Endodermal cell (in vitro differentiated cells): ENCODE data around the gene B3GALNT2. TPM values are rescaled to one million over a fixed set of nuclear protein-coding genes. Genes with fewer than 3 reads are reported as not detected.
A peak's percentile ranks its signal among the peaks of the same experiment; 100 is the strongest.

ENCODE experiments used
- DNase-seq: peaks from one replicate; pipeline ENCODE4 v3.0.0-alpha.2; 2017
- H3K27ac ChIP-seq: 2 replicates; pipeline ENCODE4 v1.5.1; 2013; ENCODE audit warnings: mild to moderate bottlenecking, low read depth, low read length, moderate library complexity
- H3K27me3 ChIP-seq: 2 replicates; pipeline ENCODE4 v1.6.1; 2013; ENCODE audit warnings: mild to moderate bottlenecking, low read length, moderate library complexity; ENCODE audit not compliant: insufficient read depth, control insufficient read depth, poor library complexity, severe bottlenecking
- H3K36me3 ChIP-seq: 2 replicates; pipeline ENCODE4 v1.7.0; 2013; ENCODE audit warnings: mild to moderate bottlenecking, low read length, moderate library complexity; ENCODE audit not compliant: control insufficient read depth, insufficient read depth
- H3K4me1 ChIP-seq: one replicate; pipeline ENCODE4 v1.7.0; 2013; ENCODE audit warnings: low read length; ENCODE audit not compliant: control insufficient read depth, insufficient read depth
- H3K4me3 ChIP-seq: 2 replicates; pipeline ENCODE4 v1.5.1; 2013; ENCODE audit warnings: mild to moderate bottlenecking, low read length, moderate library complexity
- H3K9ac ChIP-seq: 2 replicates; pipeline ENCODE4 v1.6.1; 2013; ENCODE audit warnings: mild to moderate bottlenecking, low read length, moderate library complexity; ENCODE audit not compliant: poor library complexity, severe bottlenecking; ENCODE audit errors: extremely low read depth
- H3K9me3 ChIP-seq: 2 replicates; pipeline ENCODE4 v1.6.1; 2013; ENCODE audit warnings: mild to moderate bottlenecking, low read length, moderate library complexity; ENCODE audit not compliant: control insufficient read depth
- H3K27ac Mint-ChIP-seq: 2 replicates; pipeline ENCODE4 v1.8.0; 2020; ENCODE audit warnings: mixed read lengths
- H3K27me3 Mint-ChIP-seq: 2 replicates; pipeline ENCODE4 v1.8.0; 2021; ENCODE audit warnings: mild to moderate bottlenecking, mixed read lengths; ENCODE audit not compliant: insufficient read depth
- H3K36me3 Mint-ChIP-seq: 2 replicates; pipeline ENCODE4 v1.8.0; 2020; ENCODE audit warnings: low read depth, mixed read lengths
- H3K4me1 Mint-ChIP-seq: 2 replicates; pipeline ENCODE4 v1.8.0; 2020; ENCODE audit warnings: mixed read lengths
- H3K4me3 Mint-ChIP-seq: 2 replicates; pipeline ENCODE4 v1.8.0; 2020; ENCODE audit warnings: mild to moderate bottlenecking, moderate library complexity, mixed read lengths
- H3K9me3 Mint-ChIP-seq: 2 replicates; pipeline ENCODE4 v1.8.0; 2020; ENCODE audit warnings: mild to moderate bottlenecking, mixed read lengths
- CTCF ChIP-seq: fragments of 200-600 bp; sonication (generic); conservative IDR thresholded peaks from 2 replicates; pipeline ENCODE4 v1.5.0; 2021; ENCODE audit warnings: antibody characterized with exemption, mild to moderate bottlenecking
- WGBS, 2 experiments: methylation state at CpG; one replicate each; pipeline versions ENCODE4 v1.1.5 to v1.1.7; 2013; ENCODE audit warnings: missing lambda C conversion rate in 2 of 2, mixed read lengths in 1 of 2; ENCODE audit not compliant: insufficient coverage in 1 of 2, insufficient read length in 1 of 2; 5-methylcytosine and 5-hydroxymethylcytosine counted together
- total RNA-seq, 2 donors: library from RNA; stranded (reverse); fragmentation: NEBNext Ultra II Directional in 1 of 2; extraction: Animal tissue kit (Norgen Biotek cat#: 25700) in 1 of 2; gene quantifications; 2 replicates in 1 of 2; 3 replicates in 1 of 2; pipeline ENCODE4 v1.2.1, GENCODE V29; 2021

The B3GALNT2 gene
- total RNA-seq, 2 donors from 2014 or later: 33.0 to 34.3 TPM

DNA sequence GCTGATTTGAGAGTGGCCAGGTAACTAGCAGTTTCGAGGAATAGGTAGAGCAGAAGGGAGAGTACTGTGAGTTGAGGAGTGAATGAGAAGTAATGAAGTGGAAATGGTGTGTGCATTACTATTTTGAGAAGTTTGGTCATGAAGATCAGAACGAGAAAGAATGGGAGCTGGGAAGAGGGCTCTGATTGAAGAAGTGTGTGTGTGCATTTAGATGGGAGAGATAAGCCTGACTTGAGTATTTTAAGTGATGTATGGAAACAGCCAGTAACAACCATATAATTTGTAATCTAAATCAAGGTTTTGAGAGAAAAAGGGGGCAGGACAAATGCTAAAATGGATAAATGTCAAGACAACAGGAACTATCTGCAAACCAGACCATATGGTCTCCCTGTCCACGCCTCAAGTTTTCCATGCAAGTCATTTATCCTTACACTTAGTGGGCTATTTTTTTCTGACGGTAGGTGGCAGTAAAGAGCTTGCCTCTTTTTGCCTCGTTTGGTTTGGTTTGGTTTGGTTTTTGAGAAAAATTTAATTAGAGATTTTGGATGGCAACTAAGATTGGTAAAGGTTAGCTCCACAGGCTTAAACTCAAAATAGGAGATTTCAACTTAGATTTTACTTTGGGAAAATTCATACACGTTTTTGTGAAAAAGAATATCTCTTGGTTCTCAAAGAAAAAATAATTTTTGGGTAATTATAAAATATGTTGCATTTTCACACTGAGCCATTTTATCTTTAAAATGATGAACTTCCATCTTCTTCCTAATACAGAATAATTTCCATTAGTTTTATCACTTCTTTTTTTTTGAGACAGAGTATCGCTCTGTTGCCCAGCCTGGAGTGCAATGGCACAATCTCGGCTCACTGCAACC lies 9.5 kb upstream of the B3GALNT2 start:
- H3K9ac ChIP-seq: no peak overlapping the region
- no peaks in the 10 kb centered on the region for H3K9me3 Mint-ChIP-seq
- H3K27me3 ChIP-seq: no peaks in the 10 kb centered on the region
- H3K27me3 Mint-ChIP-seq: no peaks in the 10 kb centered on the region
- TF ChIP-seq CTCF: peak; percentile 96
- no peaks in the 10 kb centered on the region for H3K36me3 Mint-ChIP-seq
- H3K4me1 Mint-ChIP-seq: peaks cover 4% of the 10 kb centered on the region
- H3K4me3 Mint-ChIP-seq: no peak overlapping the region
- peaks cover 2% of the 10 kb centered on the region for H3K4me1 ChIP-seq
- no peak overlapping the region for H3K4me3 ChIP-seq
- DNase-seq: peak; percentile 64
- H3K36me3 ChIP-seq: no peaks in the 10 kb centered on the region
- no peak overlapping the region for H3K27ac ChIP-seq
- no peaks in the 10 kb centered on the region for H3K9me3 ChIP-seq
- WGBS, 2 experiments: 55% methylated on average over 6 to 7 of the region's 8 CpGs
- no peak overlapping the region for H3K27ac Mint-ChIP-seq

- Histone ChIP-seq H3K27me3 (no peaks in the 10 kb centered on the region), H3K9me3 (no peaks in the 10 kb centered on the region), H3K4me3 (no peak overlapping the region), H3K27ac (no peak overlapping the region), H3K9ac (no peak overlapping the region), H3K4me1 (peaks cover under 1% of the 10 kb centered on the region), H3K36me3 (no peaks in the 10 kb centered on the region)
- peak; percentile 58 for TF ChIP-seq CTCF
- Mint-ChIP-seq H3K4me3 (no peak overlapping the region), H3K27me3 (no peaks in the 10 kb centered on the region), H3K36me3 (no peaks in the 10 kb centered on the region), H3K27ac (no peak overlapping the region), H3K9me3 (no peaks in the 10 kb centered on the region), H3K4me1 (no peaks in the 10 kb centered on the region)
- WGBS, 2 experiments: 82 to 87% methylated on average over 11 to 13 of the region's 13 CpGs
- peak; percentile 68 for DNase-seq
Measured at GRCh38 chr1:235511470-235512240, 7.4 kb upstream of the B3GALNT2 start.

GRCh38 chr1:235510823-235511222 lies 6.6 kb upstream of the B3GALNT2 start:
- H3K9ac ChIP-seq: no peak overlapping the region
- 89 to 92% methylated on average over 3 to 6 of the region's 6 CpGs for WGBS, 2 experiments
- H3K9me3 ChIP-seq: no peaks in the 10 kb centered on the region
- no peak for DNase-seq
- no peaks in the 10 kb centered on the region for H3K27me3 ChIP-seq
- no peak overlapping the region for H3K4me3 ChIP-seq
- no peak overlapping the region for H3K27ac ChIP-seq
- no peaks in the 10 kb centered on the region for H3K4me1 ChIP-seq
- H3K9me3 Mint-ChIP-seq: no peaks in the 10 kb centered on the region
- TF ChIP-seq CTCF: no peak
- H3K36me3 Mint-ChIP-seq: no peaks in the 10 kb centered on the region
- no peaks in the 10 kb centered on the region for H3K4me1 Mint-ChIP-seq
- no peak overlapping the region for H3K27ac Mint-ChIP-seq
- H3K4me3 Mint-ChIP-seq: no peak overlapping the region
- H3K36me3 ChIP-seq: no peaks in the 10 kb centered on the region
- H3K27me3 Mint-ChIP-seq: no peaks in the 10 kb centered on the region
